Mammary epithelial cell (primary cell): ENCODE results near the gene KRTAP3-3.

Experiments used
- CTCF ChIP-seq, 2 donors: IDR thresholded peaks in 1 of 2; conservative IDR thresholded peaks in 1 of 2; 2 replicates each; pipeline ENCODE4 v1.5.1; 2011 to 2012; ENCODE audit warnings: inconsistent platforms in 2 of 2, low read length in 2 of 2, mild to moderate bottlenecking in 2 of 2, control low read depth in 1 of 2, low read depth in 1 of 2; ENCODE audit not compliant: insufficient read depth in 1 of 2; ENCODE audit errors: extremely low read depth in 1 of 2
- EZH2 ChIP-seq: IDR thresholded peaks from 2 replicates; pipeline ENCODE4 v1.6.1; 2012; ENCODE audit warnings: low read length, inconsistent platforms, borderline replicate concordance

GRCh38 chr17:40950176-40950575, 43.8 kb downstream of the KRTAP3-3 start:
- no peak for TF ChIP-seq CTCF (conservative IDR thresholded peaks at IDR 0.05 in 1 of 2, IDR thresholded peaks at IDR 0.05 in 1 of 2; ENCODE audit: extremely low read depth in 1 of 2, insufficient read depth in 1 of 2, low read depth in 1 of 2, low read length in 2 of 2)
- TF ChIP-seq EZH2 = no peak
